DND-41 (cell line): ENCODE measurements around the gene RASGRF1.

Experiments used
- EZH2 ChIP-seq: IDR thresholded peaks from 3 replicates; pipeline ENCODE4 v1.6.1; 2012; ENCODE audit warnings: borderline replicate concordance, low read depth, mild to moderate bottlenecking, moderate library complexity, low read length, inconsistent platforms; ENCODE audit not compliant: severe bottlenecking
- TF ChIP-seq, protein P1 (sequence below): IDR thresholded peaks from 2 replicates; pipeline ENCODE4 v1.5.1; 2012; ENCODE audit warnings: borderline replicate concordance, low read length, moderate library complexity, mild to moderate bottlenecking; ENCODE audit not compliant: poor library complexity, severe bottlenecking; ENCODE audit errors: extremely low read depth

DNA sequence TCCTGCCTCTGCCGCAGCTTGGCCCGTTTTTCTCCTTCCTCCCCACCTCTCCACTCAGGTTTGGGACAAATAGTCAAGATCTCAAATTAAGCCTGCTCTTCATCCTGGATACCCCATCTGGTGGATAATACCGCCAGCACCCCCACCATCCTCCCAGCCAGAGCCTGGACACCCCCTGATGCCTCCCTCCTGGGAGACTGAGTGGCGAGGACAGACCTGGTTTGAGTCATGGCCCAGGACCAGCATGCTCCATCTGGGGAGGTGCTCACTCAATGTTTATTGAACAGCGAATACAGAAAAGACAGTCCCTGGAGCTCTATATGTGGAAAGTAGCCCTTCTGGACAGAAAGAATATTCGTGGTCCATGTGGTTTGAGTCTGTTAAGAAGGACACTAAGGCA is 169.1 kb downstream of the RASGRF1 start:
- TF ChIP-seq, protein P1, sequence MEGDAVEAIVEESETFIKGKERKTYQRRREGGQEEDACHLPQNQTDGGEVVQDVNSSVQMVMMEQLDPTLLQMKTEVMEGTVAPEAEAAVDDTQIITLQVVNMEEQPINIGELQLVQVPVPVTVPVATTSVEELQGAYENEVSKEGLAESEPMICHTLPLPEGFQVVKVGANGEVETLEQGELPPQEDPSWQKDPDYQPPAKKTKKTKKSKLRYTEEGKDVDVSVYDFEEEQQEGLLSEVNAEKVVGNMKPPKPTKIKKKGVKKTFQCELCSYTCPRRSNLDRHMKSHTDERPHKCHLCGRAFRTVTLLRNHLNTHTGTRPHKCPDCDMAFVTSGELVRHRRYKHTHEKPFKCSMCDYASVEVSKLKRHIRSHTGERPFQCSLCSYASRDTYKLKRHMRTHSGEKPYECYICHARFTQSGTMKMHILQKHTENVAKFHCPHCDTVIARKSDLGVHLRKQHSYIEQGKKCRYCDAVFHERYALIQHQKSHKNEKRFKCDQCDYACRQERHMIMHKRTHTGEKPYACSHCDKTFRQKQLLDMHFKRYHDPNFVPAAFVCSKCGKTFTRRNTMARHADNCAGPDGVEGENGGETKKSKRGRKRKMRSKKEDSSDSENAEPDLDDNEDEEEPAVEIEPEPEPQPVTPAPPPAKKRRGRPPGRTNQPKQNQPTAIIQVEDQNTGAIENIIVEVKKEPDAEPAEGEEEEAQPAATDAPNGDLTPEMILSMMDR = no peak
- no peak for TF ChIP-seq EZH2
